ENCODE measurements around the gene HYKK.
A peak's percentile ranks its signal among the peaks of the same experiment; 100 is the strongest.
"Not testable (repeated sequence)": the region's sequence is repeated elsewhere in the genome, so short reads cannot be mapped to it uniquely, and the experiment has no call there.

HYKK gene

GRCh38 chr15:78540141-78540870 lies 32.9 kb downstream of the HYKK start, which contains the start of gene PSMA4:
PSMA4 (plus strand) TSS chr15:78540444; CDS start chr15:78541928, 1,484 bp downstream.
- peak; percentile 83 to 93 (median 91) for DNase-seq (ENCODE audit: low read depth in 3 of 3)

GRCh38 chr15:78540871-78541743 lies 33.7 kb downstream of the HYKK start:
- DNase-seq (ENCODE audit: low read depth in 3 of 3), result peak in 1 of 3 experiments; percentile 3

- DNase-seq (ENCODE audit: low read depth in 3 of 3), result no peak
Observed at GRCh38 chr15:78541744-78542034, 34.3 kb downstream of the HYKK start.

DNA sequence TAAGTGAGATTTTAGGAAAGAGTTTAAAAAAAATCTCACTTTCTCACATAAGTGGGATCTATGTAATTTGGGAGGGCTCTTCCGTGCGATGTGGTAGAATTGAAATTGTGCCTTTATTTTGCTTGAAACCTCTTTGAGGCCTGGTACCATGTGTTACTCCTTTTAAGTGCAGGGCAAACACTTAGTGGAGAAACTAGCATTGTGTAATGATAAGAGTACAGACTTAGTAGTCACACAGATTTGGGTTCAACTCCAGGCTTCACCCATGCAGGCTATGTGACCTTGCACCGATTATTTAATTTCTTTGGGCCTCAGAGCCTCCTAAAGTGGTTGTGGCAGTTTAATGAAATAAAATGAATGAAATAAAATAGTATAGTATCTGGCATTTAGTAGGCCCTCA lies 35.3 kb downstream of the HYKK start:
- DNase-seq (ENCODE audit: low read depth in 3 of 3), result no peak

GRCh38 chr15:78550194-78550593 lies 42.8 kb downstream of the HYKK start:
- DNase-seq (ENCODE audit: low read depth in 3 of 3), result no peak

DNA sequence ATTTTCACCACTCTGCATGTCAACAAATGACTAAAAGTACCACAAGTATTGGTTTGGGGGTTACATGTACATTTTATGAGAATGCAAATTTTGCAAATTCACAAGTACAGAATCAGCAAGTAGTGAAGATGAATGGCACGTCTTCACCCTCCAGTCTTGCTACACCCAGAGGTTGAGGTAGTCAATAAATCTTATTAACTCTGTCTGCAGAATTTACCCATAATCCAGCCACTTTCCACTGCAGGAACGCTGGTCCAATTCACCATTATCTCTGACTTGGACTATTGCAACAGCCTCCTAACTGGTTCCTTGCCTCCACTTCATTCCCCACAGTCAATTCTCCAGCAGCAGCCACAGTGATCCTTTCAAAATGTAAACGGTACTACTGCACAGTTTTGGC lies 43.4 kb downstream of the HYKK start:
- DNase-seq (ENCODE audit: low read depth in 3 of 3), result no peak

DNA sequence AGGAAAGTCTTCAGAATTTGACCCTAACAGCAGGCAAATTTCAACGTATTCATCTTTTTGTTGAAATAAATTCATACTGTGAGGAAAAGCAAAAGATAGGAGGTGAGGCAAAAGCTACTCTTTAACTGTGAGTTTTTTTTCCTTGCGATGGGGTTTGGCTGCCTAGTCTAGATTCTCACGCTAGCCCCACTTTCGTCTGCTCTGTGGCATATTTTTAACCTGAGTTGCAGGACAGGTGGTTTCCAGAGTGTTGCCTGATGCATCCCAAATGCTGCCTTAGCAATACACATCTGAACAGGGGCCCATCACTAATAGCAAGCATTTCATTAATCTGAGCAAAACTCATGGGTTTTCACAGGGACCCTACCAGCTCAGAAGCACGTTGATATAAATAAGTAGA lies 44.5 kb downstream of the HYKK start:
- DNase-seq (ENCODE audit: low read depth in 3 of 3), result no peak

- no peak for DNase-seq (ENCODE audit: low read depth in 3 of 3)
Observed at GRCh38 chr15:78552597-78552996, 45.2 kb downstream of the HYKK start.

DNA sequence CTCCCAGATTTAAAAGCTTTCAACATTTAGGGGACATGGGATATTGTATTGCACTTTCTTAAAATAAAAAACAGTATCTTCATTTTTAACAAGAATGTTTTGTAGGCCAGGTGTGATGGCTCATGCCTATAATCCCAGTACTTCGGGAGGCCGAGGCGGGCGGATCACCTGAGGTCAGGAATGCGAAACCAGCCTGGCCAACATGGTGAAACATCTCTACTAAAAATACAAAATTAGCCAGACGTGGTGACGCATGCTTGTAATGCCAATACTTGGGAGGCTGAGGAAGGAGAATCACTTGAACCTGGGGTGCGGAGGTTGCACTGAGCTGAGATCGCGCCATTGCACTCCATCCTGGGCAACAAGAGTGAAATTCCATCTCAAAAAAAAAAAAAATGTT lies 52.8 kb downstream of the HYKK start:
- DNase-seq (ENCODE audit: low read depth in 3 of 3), result not testable (repeated sequence)

DNA sequence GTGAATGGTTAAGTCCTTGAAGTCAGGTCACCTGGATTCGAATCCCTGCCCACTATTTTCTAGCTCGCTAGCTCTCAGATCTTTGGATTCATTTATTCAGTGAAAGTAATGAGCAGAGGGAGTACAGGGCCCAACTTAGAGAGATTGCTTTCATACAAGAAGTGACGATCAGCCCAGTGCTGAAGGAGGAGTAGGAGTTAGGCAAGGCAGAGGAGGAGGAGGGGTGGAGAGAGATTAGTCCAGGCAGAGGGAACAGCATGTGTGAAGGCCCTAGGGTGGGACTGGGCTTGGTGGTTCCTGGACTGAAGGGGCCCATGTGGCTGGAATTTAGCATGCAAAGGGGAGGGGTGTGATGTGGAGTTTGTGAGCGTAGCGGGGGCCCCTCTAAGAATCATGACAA lies 54.1 kb downstream of the HYKK start:
- no peak for DNase-seq (ENCODE audit: low read depth in 3 of 3)

- DNase-seq (ENCODE audit: low read depth in 3 of 3), result no peak
Observed at GRCh38 chr15:78563092-78563491, 55.7 kb downstream of the HYKK start.

DNA sequence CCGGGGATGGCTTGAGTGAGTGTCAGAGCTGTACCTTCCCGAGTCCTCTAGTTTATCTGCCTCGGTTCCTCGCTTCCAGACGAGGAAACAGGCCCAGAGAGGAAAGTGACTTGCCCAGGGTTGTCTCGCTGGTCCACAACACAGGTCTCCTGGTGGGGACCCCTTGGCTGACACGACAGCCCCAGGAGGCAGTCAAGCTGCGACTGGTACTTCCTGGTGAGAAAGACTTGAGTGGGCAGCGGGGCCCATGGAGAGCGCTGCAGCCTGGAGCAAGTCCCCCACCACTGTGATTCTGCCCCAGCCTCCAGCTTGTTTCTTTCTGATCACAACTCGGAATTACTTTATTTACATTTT lies 57.3 kb downstream of the HYKK start:
- DNase-seq (ENCODE audit: low read depth in 3 of 3), result no peak

- DNase-seq (ENCODE audit: low read depth in 3 of 3), result peak; percentile 18 to 94 (median 65)
Observed at GRCh38 chr15:78565097-78565950, 57.9 kb downstream of the HYKK start, which contains the start of gene CHRNA5. CHRNA5 (plus strand) TSS chr15:78565520; CDS start chr15:78565720, 200 bp downstream.

DNA sequence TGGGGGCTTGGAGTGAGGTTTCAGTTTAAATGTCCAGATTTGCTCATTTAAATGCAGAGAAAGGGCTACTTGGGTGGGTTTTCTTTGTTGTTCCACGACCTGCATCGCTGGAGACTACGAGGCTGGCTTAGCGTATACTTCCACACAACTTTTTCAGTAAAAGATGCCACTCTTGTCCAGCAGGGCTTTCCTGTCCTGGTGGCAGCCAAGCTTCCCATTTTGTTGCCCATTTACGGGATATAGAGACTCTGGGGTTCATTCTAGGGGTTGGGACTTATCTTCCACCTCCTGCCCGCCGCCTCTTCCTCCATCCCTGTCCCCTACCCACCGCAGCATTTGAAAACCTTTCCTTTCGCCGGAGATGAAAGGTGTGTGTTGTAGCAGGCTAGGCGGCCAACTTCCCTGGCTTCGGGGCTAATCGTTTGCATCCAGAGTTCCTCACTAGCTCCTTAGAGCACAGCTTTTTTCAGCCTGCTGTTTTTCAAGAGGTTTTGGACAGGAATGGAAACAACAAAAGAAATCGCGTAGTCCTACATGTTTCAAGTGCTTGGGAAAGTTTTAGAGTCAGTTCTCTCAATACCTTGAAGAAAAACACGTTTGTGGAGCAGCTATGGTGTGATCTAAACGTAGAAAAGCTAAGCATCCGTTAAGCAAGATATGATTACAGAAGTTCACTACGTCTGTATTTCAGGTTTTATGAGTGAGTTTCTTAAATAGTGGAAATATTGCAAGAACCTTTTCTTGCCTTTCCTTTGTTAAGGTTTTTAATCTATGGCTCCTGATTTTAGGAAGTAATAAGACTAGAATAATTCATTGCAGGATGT lies 58.8 kb downstream of the HYKK start:
- no peak for DNase-seq (ENCODE audit: low read depth in 3 of 3)

- no peak for DNase-seq (ENCODE audit: low read depth in 3 of 3)
Observed at GRCh38 chr15:78567531-78567930, 60.2 kb downstream of the HYKK start.

DNA sequence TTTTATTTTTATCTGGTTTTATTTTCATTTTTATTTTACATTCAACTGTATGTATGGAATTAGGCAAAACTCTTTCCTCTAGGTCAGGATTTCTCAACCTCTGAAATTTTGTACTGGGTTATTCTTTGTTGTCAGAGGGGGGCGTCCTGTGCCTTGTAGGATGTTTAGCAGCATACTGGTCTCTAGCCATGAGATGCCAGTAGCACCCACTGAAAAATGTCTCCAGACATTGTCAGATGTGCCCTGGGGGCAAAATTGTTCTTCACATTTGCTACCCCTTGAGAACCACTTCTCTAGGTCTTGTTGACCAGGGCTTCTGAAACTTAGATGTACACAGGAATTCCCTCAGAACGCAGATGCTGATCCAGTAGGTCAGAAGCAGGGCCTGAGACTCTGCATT lies 63.3 kb downstream of the HYKK start:
- no peak for DNase-seq (ENCODE audit: low read depth in 3 of 3)

- DNase-seq (ENCODE audit: low read depth in 3 of 3), result no peak
Observed at GRCh38 chr15:78571382-78571781, 64.0 kb downstream of the HYKK start.

DNA sequence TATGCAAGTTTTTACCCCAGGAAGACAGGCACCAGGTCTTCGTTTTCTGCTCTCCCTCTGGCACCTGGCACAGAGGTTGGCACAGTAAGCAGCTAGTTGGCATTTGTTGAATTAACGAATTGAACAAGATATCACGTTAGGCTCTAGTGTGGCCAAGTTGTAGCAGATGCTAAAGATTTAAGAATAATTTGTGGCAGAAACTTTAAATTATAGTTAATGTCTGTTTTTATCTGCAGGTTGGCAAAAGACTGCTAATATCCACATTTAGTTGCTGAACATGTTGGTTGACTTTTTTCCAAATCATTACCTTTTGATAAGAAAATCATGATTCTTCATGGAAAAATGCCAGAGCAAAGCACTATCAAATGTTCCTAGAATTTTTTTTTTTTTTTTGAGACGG lies 66.0 kb downstream of the HYKK start:
- DNase-seq (ENCODE audit: low read depth in 3 of 3), result no peak

DNA sequence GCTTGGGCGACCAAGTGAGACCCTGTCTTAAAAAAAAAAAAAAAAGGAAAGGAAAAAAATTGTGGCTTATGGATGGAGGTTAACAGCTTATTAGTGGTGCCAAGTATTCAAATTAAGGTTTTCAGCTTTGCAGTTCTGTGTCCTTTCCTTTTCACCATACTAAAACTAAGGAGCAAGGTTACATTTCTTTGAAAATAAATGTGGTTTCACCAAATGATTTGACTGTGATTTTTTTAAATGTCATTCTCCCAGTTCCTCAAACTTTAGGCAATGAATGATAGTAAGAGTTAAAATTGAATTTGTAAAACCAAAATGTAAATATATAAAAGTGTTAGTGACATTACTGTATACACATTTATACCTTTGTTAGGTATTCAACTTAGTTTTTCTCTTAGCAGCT lies 67.6 kb downstream of the HYKK start:
- no peak for DNase-seq (ENCODE audit: low read depth in 3 of 3)
